IMR-90 (cell line): ENCODE measurements around the gene ZNF493. TPM values are rescaled to one million over a fixed set of nuclear protein-coding genes. Genes with fewer than 3 reads are reported as not detected.

Source experiments
- ATAC-seq: fragments of 200-7000 bp; cut with Tn5 transposase; 2 replicates; pipeline ENCODE4 v1.9.1; 2020; ENCODE audit warnings: low read depth, mild to moderate bottlenecking, moderate library complexity
- BruUV-seq: library from RNA; stranded (reverse); fragments of 400-500 nt; replicated peaks from 2 replicates; lab custom pipeline; 2021; lab: Mats Ljungman, UMichigan
- CTCF ChIA-PET: fragments of 300-600 bp; formaldehyde crosslinking; extraction: SDS; loops from one replicate; lab custom pipeline; 2021; ENCODE audit warnings: antibody characterized with exemption; lab: Yijun Ruan, JAX
- POLR2A ChIA-PET: fragments of 300-600 bp; sonication (Branson Sonifier 250); formaldehyde crosslinking; loops from one replicate; lab custom pipeline; 2022; ENCODE audit warnings: antibody characterized with exemption; ENCODE audit not compliant: unreplicated experiment; lab: Charles Lee
- DNase-seq: peaks from one replicate; pipeline ENCODE4 v3.0.0; 2013
- H2AFZ ChIP-seq: replicated peaks from 2 replicates; pipeline ENCODE3; 2013; ENCODE audit warnings: low read length, mild to moderate bottlenecking; ENCODE audit not compliant: poor library complexity
- H2AK5ac ChIP-seq: 2 replicates; pipeline ENCODE4 v1.6.1; 2013; ENCODE audit warnings: low read depth, low read length, inconsistent platforms
- H2AK9ac ChIP-seq: replicated peaks from 2 replicates; pipeline ENCODE3; 2013; ENCODE audit warnings: mild to moderate bottlenecking, low read depth, low read length, moderate library complexity; ENCODE audit not compliant: poor library complexity
- H2BK120ac ChIP-seq: 2 replicates; pipeline ENCODE4 v1.6.1; 2013; ENCODE audit warnings: low read depth, low read length, inconsistent platforms
- H2BK15ac ChIP-seq: 3 replicates; pipeline ENCODE4 v1.6.1; 2013; ENCODE audit warnings: low read depth, low read length, inconsistent platforms
- H2BK20ac ChIP-seq: 2 replicates; pipeline ENCODE4 v1.6.1; 2013; ENCODE audit warnings: low read depth, mild to moderate bottlenecking, inconsistent platforms, low read length, moderate library complexity
- H2BK5ac ChIP-seq: 2 replicates; pipeline ENCODE4 v1.6.1; 2013; ENCODE audit warnings: mild to moderate bottlenecking, low read depth, low read length, inconsistent platforms; ENCODE audit not compliant: poor library complexity, severe bottlenecking
- H3K14ac ChIP-seq: replicated peaks from 2 replicates; pipeline ENCODE4 v1.6.1; 2013; ENCODE audit warnings: low read depth, low read length, inconsistent platforms
- H3K18ac ChIP-seq: 2 replicates; pipeline ENCODE4 v1.6.1; 2013; ENCODE audit warnings: low read depth, low read length, control low read depth
- H3K23ac ChIP-seq: 2 replicates; pipeline ENCODE4 v1.6.1; 2013; ENCODE audit warnings: low read depth, low read length, inconsistent platforms
- H3K27ac ChIP-seq: 2 replicates; pipeline ENCODE4 v1.5.1; 2013; ENCODE audit warnings: mild to moderate bottlenecking, control low read depth, low read length; ENCODE audit not compliant: insufficient read depth
- H3K27me3 ChIP-seq: 2 replicates; pipeline ENCODE4 v1.6.1; 2013; ENCODE audit warnings: low read length; ENCODE audit not compliant: control insufficient read depth, insufficient read depth
- H3K36me3 ChIP-seq: 2 replicates; pipeline ENCODE4 v1.6.1; 2013; ENCODE audit warnings: low read length, mixed read lengths; ENCODE audit not compliant: control insufficient read depth, insufficient read depth
- H3K4ac ChIP-seq: 2 replicates; pipeline ENCODE4 v1.6.1; 2013; ENCODE audit warnings: low read depth, low read length, inconsistent platforms
- H3K4me1 ChIP-seq: 2 replicates; pipeline ENCODE4 v1.6.1; 2013; ENCODE audit warnings: low read length, mixed read lengths; ENCODE audit not compliant: control insufficient read depth, insufficient read depth
- H3K4me2 ChIP-seq: 2 replicates; pipeline ENCODE4 v1.6.1; 2013; ENCODE audit warnings: low read depth, mild to moderate bottlenecking, control low read depth, low read length, moderate library complexity
- H3K4me3 ChIP-seq: 2 replicates; pipeline ENCODE4 v1.5.1; 2013; ENCODE audit warnings: low read depth, mild to moderate bottlenecking, control low read depth, low read length, moderate library complexity; ENCODE audit not compliant: insufficient read depth
- H3K56ac ChIP-seq: 2 replicates; pipeline ENCODE4 v1.6.1; 2013; ENCODE audit warnings: low read length, inconsistent platforms; ENCODE audit not compliant: insufficient read depth; ENCODE audit errors: extremely low read depth
- H3K79me1 ChIP-seq, 2 experiments: 2 replicates each; pipeline ENCODE4 v1.6.1; 2013; ENCODE audit warnings: low read length in 2 of 2, inconsistent platforms in 1 of 2, low read depth in 1 of 2
- H3K9ac ChIP-seq: 2 replicates; pipeline ENCODE4 v1.6.1; 2013; ENCODE audit warnings: low read depth, low read length, control low read depth
- H3K9me1 ChIP-seq: 2 replicates; pipeline ENCODE4 v1.6.1; 2013; ENCODE audit warnings: low read length, inconsistent platforms; ENCODE audit not compliant: insufficient read depth
- H3K9me3 ChIP-seq: 2 replicates; pipeline ENCODE4 v1.6.1; 2013; ENCODE audit warnings: low read length; ENCODE audit not compliant: control insufficient read depth, insufficient read depth
- H4K20me1 ChIP-seq: 2 replicates; pipeline ENCODE4 v1.6.1; 2013; ENCODE audit warnings: low read length, inconsistent platforms; ENCODE audit not compliant: insufficient read depth
- H4K5ac ChIP-seq: 2 replicates; pipeline ENCODE4 v1.6.1; 2013; ENCODE audit warnings: mild to moderate bottlenecking, low read depth, low read length, control low read depth
- H4K8ac ChIP-seq, 2 experiments: 2 replicates each; pipeline ENCODE4 v1.6.1; 2013; ENCODE audit warnings: low read depth in 2 of 2, low read length in 2 of 2, control low read depth in 1 of 2, inconsistent platforms in 1 of 2
- H4K91ac ChIP-seq: 2 replicates; pipeline ENCODE4 v1.6.1; 2013; ENCODE audit warnings: low read depth, low read length, inconsistent platforms; ENCODE audit not compliant: insufficient read depth
- CHD1 ChIP-seq: IDR thresholded peaks from 2 replicates; pipeline ENCODE4 v1.6.1; 2012; ENCODE audit warnings: low read depth, low read length, improper control_type of control experiment
- WGBS, 2 experiments: methylation state at CpG; one replicate each; pipeline versions ENCODE4 v1.1.5 to v1.1.7; 2013; ENCODE audit warnings: missing lambda C conversion rate in 2 of 2; ENCODE audit not compliant: insufficient read length in 1 of 2; ENCODE audit errors: extremely low coverage in 2 of 2; 5-methylcytosine and 5-hydroxymethylcytosine counted together
- dilution Hi-C: fragments of 300-500 bp; cut with HindIII; formaldehyde crosslinking; loops from one replicate; pipeline ENCODE4 v1.14.3; 2018; ENCODE audit warnings: low sequenced_read_pairs; ENCODE audit not compliant: unreplicated experiment
- in situ Hi-C: fragments of 300-500 bp; cut with MboI; formaldehyde crosslinking; loops from 3 replicates; pipeline ENCODE4 v1.14.3; 2019; ENCODE audit warnings: low sequenced_read_pairs, inconsistent platforms, mixed read lengths
- intact Hi-C: fragments of 100-400 bp; cut with micrococcal nuclease; formaldehyde crosslinking; loops from 2 replicates; pipeline ENCODE4 v1.10.0; 2022
- polyA plus RNA-seq, 3 experiments: library from polyadenylated mRNA; depleted of rRNA; stranded (reverse); fragments of >200 nt; gene quantifications; 2 replicates each; pipeline ENCODE4 v1.2.3, GENCODE V29; 2012; ENCODE audit warnings: low replicate concordance in 1 of 3
- total RNA-seq: library from RNA; depleted of rRNA; stranded (reverse); fragments of >200 nt; gene quantifications from 2 replicates; pipeline ENCODE4 v1.2.3, GENCODE V29; 2012

ZNF493 gene
- total and polyA plus RNA-seq, 2 of the 4 experiments (the other 2 are of a cell fraction): 2.1 to 3.4 TPM

DNA sequence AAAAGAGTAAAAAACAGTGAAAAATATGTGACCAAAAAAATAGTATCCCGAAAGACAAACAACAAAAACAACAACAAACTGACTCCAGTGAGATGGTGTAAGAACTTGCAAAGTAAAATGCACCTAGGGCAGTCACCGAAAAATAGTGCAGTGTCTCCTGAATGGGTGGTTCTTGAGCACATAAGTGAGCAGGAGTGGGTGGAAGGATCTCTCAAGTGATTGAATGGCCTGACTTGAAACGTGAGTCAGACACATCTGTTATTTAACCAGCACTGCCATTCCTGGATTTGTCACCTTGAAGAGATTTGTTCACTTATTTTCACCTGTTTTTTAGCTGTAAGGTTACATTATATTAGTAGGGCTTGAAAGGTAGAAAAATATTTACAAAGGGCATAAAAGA, 34.6 kb upstream of the ZNF493 start:
- H3K9ac ChIP-seq: no peak overlapping the region
- no peak overlapping the region for H3K56ac ChIP-seq
- H2AFZ ChIP-seq: no peak overlapping the region
- no peak overlapping the region for H2BK15ac ChIP-seq
- no peak overlapping the region for H2AK5ac ChIP-seq
- peaks cover 4 to 10% of the 10 kb centered on the region in 2 experiments; a peak in 2 of 4 replicates for H3K79me1 ChIP-seq
- dilution Hi-C loops: no loop called here
- DNase-seq (no peak), ATAC-seq (no peak)
- H4K8ac ChIP-seq: no peak overlapping the region
- H3K4ac ChIP-seq: no peak overlapping the region
- no peak overlapping the region for H3K18ac ChIP-seq
- CTCF ChIA-PET: no interaction called here
- H3K9me1 ChIP-seq: no peaks in the 10 kb centered on the region
- no peaks in the 10 kb centered on the region for H3K4me1 ChIP-seq
- H3K4me2 ChIP-seq: no peak overlapping the region
- no peaks in the 10 kb centered on the region for H4K20me1 ChIP-seq
- H3K14ac ChIP-seq: no peak overlapping the region
- no peak overlapping the region for H2AK9ac ChIP-seq
- H2BK5ac ChIP-seq: no peak overlapping the region
- no TSS peak for BruUV-seq
- no peak overlapping the region for H2BK20ac ChIP-seq
- no peak for TF ChIP-seq CHD1
- intact Hi-C loops: no loop called here
- H3K27me3 ChIP-seq: no peaks in the 10 kb centered on the region
- H3K4me3 ChIP-seq: no peak overlapping the region
- H4K5ac ChIP-seq: no peak overlapping the region
- WGBS, 2 experiments: no CpG with 5 or more reads among the region's 3 CpGs
- peaks cover 15% of the 10 kb centered on the region for H3K36me3 ChIP-seq
- no peak overlapping the region for H3K23ac ChIP-seq
- H4K91ac ChIP-seq: no peak overlapping the region
- no peaks in the 10 kb centered on the region for H3K9me3 ChIP-seq
- POLR2A ChIA-PET: no interaction called here
- no peak overlapping the region for H2BK120ac ChIP-seq
- in situ Hi-C loops: no loop called here
- H3K27ac ChIP-seq: no peak overlapping the region
